K562 (cell line): ENCODE data around the gene MATN1. TPM values are rescaled to one million over a fixed set of nuclear protein-coding genes. Genes with fewer than 3 reads are reported as not detected.

Source experiments
- BCOR ChIP-seq: fragments of 450-650 bp; IDR thresholded peaks from 2 replicates; pipeline ENCODE4 v1.6.1; 2016
- GABPB1 ChIP-seq: sonication (generic); formaldehyde crosslinking; IDR thresholded peaks from 2 replicates; pipeline ENCODE4 v1.8.0; 2022; ENCODE audit warnings: mild to moderate bottlenecking, missing genetic modification reagents
- SMAD4 ChIP-seq: fragments of 250-450 bp; sonication (Bioruptor Pico); conservative IDR thresholded peaks from 2 replicates; pipeline ENCODE4 v1.8.0; 2021; ENCODE audit warnings: inconsistent platforms, mild to moderate bottlenecking, moderate library complexity
- THRB ChIP-seq: fragments of 450-650 bp; formaldehyde crosslinking; conservative IDR thresholded peaks from 2 replicates; pipeline ENCODE4 v1.4.0; 2022; ENCODE audit warnings: mild to moderate bottlenecking, missing genetic modification characterization
- VEZF1 ChIP-seq: fragments of 200-800 bp; sonication (Bioruptor generic); IDR thresholded peaks from 2 replicates; pipeline ENCODE4 v1.6.1; 2017; ENCODE audit warnings: missing genetic modification characterization, missing compliant biosample characterization
- polyA plus RNA-seq, 8 experiments: library from polyadenylated mRNA; depleted of rRNA in 4 of 8; stranded (reverse) in 5 of 8; unstranded in 3 of 8; fragments of >200 nt; fragmentation: Nextera tagmentation in 2 of 8; fragmentation: Illumina TruSeq in 1 of 8; extraction: Ambion mirVana in 2 of 8; extraction: Trizol in 1 of 8; gene quantifications; 2 replicates each; pipeline versions ENCODE4 v1.2.1 to v1.2.3, GENCODE V29; 2011 to 2014; ENCODE audit warnings: inconsistent platforms in 1 of 8, missing spikeins in 1 of 8
- total RNA-seq, 7 experiments: library from RNA; depleted of rRNA in 6 of 7; stranded (reverse); fragments of >200 nt in 6 of 7; fragmentation: Illumina TruSeq in 2 of 7; extraction: Trizol in 2 of 7; gene quantifications; 2 replicates each; pipeline versions ENCODE4 v1.2.1 to v1.2.3, GENCODE V29; 2011 to 2021; ENCODE audit warnings: low replicate concordance in 1 of 7

The MATN1 gene
- total and polyA plus RNA-seq, 9 of the 15 experiments (the other 6 are each of a cell fraction or from before 2014, with no cell fraction given): 0.10 to 2.3 (median 1.2) TPM

GRCh38 chr1:30765556-30766434 lies 42.4 kb upstream of the MATN1 start (continued):
- TF ChIP-seq SMAD4 (CRISPR knock-in tag) (peak; percentile 65; the same call in 1 of the 2 replicates), VEZF1 (peak; percentile 56; the same call in 1 of the 2 replicates), THRB (CRISPR knock-in tag) (no peak), BCOR (peak; percentile 97), GABPB1 (CRISPR knock-in tag) (0 out of 2 replicates have a peak, but pooled peaks have one; percentile 48)
